ENCODE results near the gene AP1M2.

The AP1M2 gene

GRCh38 chr19:10615429-10616023 lies 28.4 kb upstream of the AP1M2 start:
- H3K79me1 ChIP-seq (ENCODE audit: low read length): peaks cover 11% of the 10 kb centered on the region
- peak overlapping the region; percentile 31 for H4K91ac ChIP-seq (ENCODE audit: low read depth, low read length)
- no peak overlapping the region for H2BK12ac ChIP-seq (ENCODE audit: low read length)
- H3K23ac ChIP-seq (ENCODE audit: low read length): no peak overlapping the region
- peaks cover 2 to 8% of the 10 kb centered on the region in 2 experiments for H3K36me3 ChIP-seq (ENCODE audit: control insufficient read depth in 1 of 2, insufficient read depth in 2 of 2, low read length in 2 of 2)
- H3K79me2 ChIP-seq (ENCODE audit: control insufficient read depth, insufficient read depth, low read length, poor library complexity): no peaks in the 10 kb centered on the region
- H4K8ac ChIP-seq (ENCODE audit: low read depth, low read length): no peak overlapping the region
- H2AK5ac ChIP-seq (ENCODE audit: low read length): no peak overlapping the region
- no peaks in the 10 kb centered on the region for H3K27me3 ChIP-seq (ENCODE audit: insufficient read depth, low read length)
- H2BK120ac ChIP-seq (ENCODE audit: insufficient read depth, low read length, poor library complexity): no peak overlapping the region
- WGBS (ENCODE audit: extremely low coverage, insufficient coverage, insufficient read length): no CpG with 5 or more reads among the region's 14 CpGs
- no peak overlapping the region for H3K14ac ChIP-seq (ENCODE audit: low read length)
- H3K4ac ChIP-seq (ENCODE audit: low read depth, low read length): no peak overlapping the region
- no peak overlapping the region for H3K4me2 ChIP-seq (ENCODE audit: low read length)
- H3K4me3 ChIP-seq (ENCODE audit: low read depth, low read length): no peak overlapping the region
- peaks cover 10 to 11% of the 10 kb centered on the region in 2 experiments for H3K4me1 ChIP-seq (ENCODE audit: control insufficient read depth in 1 of 2, insufficient read depth in 2 of 2, low read length in 2 of 2)
- no peak overlapping the region for H4K12ac ChIP-seq (ENCODE audit: low read depth, low read length)
- no peak overlapping the region for H2BK5ac ChIP-seq (ENCODE audit: low read depth, low read length, poor library complexity)
- H2AFZ ChIP-seq (ENCODE audit: insufficient read depth, low read length, poor library complexity): no peak overlapping the region
- no peak overlapping the region for H3K9ac ChIP-seq (ENCODE audit: low read length)
- H3K18ac ChIP-seq (ENCODE audit: low read length): no peak overlapping the region
- H3K9me3 ChIP-seq (ENCODE audit: insufficient read depth, low read depth, low read length): no peaks in the 10 kb centered on the region
- no peak overlapping the region for H3K27ac ChIP-seq (ENCODE audit: low read depth, low read length)
- DNase-seq: no peak

GRCh38 chr19:10612499-10613119 lies 25.5 kb upstream of the AP1M2 start:
- no CpG with 5 or more reads among the region's 15 CpGs for WGBS (ENCODE audit: extremely low coverage, insufficient coverage, insufficient read length)
- peaks cover 5% of the 10 kb centered on the region for H3K79me1 ChIP-seq (ENCODE audit: low read length)
- H2AK5ac ChIP-seq (ENCODE audit: low read length): no peak overlapping the region
- no peak overlapping the region for H2BK12ac ChIP-seq (ENCODE audit: low read length)
- H3K27me3 ChIP-seq (ENCODE audit: insufficient read depth, low read length): no peaks in the 10 kb centered on the region
- H4K8ac ChIP-seq (ENCODE audit: low read depth, low read length): no peak overlapping the region
- no peak overlapping the region for H3K18ac ChIP-seq (ENCODE audit: low read length)
- H3K9me3 ChIP-seq (ENCODE audit: insufficient read depth, low read depth, low read length): no peaks in the 10 kb centered on the region
- no peak overlapping the region for H3K23ac ChIP-seq (ENCODE audit: low read length)
- no peak overlapping the region for H3K14ac ChIP-seq (ENCODE audit: low read length)
- H4K91ac ChIP-seq (ENCODE audit: low read depth, low read length): no peak overlapping the region
- DNase-seq: no peak
- no peak overlapping the region for H2AFZ ChIP-seq (ENCODE audit: insufficient read depth, low read length, poor library complexity)
- peaks cover 6 to 7% of the 10 kb centered on the region in 2 experiments for H3K4me1 ChIP-seq (ENCODE audit: control insufficient read depth in 1 of 2, insufficient read depth in 2 of 2, low read length in 2 of 2)
- no peak overlapping the region for H4K12ac ChIP-seq (ENCODE audit: low read depth, low read length)
- H3K36me3 ChIP-seq (ENCODE audit: control insufficient read depth in 1 of 2, insufficient read depth in 2 of 2, low read length in 2 of 2): peaks cover 2 to 6% of the 10 kb centered on the region in 2 experiments
- H2BK120ac ChIP-seq (ENCODE audit: insufficient read depth, low read length, poor library complexity): no peak overlapping the region
- H2BK5ac ChIP-seq (ENCODE audit: low read depth, low read length, poor library complexity): no peak overlapping the region
- no peak overlapping the region for H3K27ac ChIP-seq (ENCODE audit: low read depth, low read length)
- H3K4me2 ChIP-seq (ENCODE audit: low read length): no peak overlapping the region
- H3K4ac ChIP-seq (ENCODE audit: low read depth, low read length): no peak overlapping the region
- no peak overlapping the region for H3K9ac ChIP-seq (ENCODE audit: low read length)
- H3K4me3 ChIP-seq (ENCODE audit: low read depth, low read length): no peak overlapping the region
- no peaks in the 10 kb centered on the region for H3K79me2 ChIP-seq (ENCODE audit: control insufficient read depth, insufficient read depth, low read length, poor library complexity)

- no peak for DNase-seq
- no peak overlapping the region for H2AFZ ChIP-seq (ENCODE audit: insufficient read depth, low read length, poor library complexity)
Measured at GRCh38 chr19:10611907-10612306, 24.8 kb upstream of the AP1M2 start.

GRCh38 chr19:10604460-10604980 lies 17.4 kb upstream of the AP1M2 start:
- peak overlapping the region; percentile 21 for H2AFZ ChIP-seq (ENCODE audit: insufficient read depth, low read length, poor library complexity)
- peak overlapping the region; percentile 20 for H4K91ac ChIP-seq (ENCODE audit: low read depth, low read length)
- H4K8ac ChIP-seq (ENCODE audit: low read depth, low read length): no peak overlapping the region
- H2BK12ac ChIP-seq (ENCODE audit: low read length): peak overlapping the region; percentile 6
- H3K18ac ChIP-seq (ENCODE audit: low read length): peak overlapping the region; percentile 54
- peak overlapping the region; percentile 68 for H2BK120ac ChIP-seq (ENCODE audit: insufficient read depth, low read length, poor library complexity)
- peaks cover 20 to 25% of the 10 kb centered on the region in 2 experiments for H3K4me1 ChIP-seq (ENCODE audit: control insufficient read depth in 1 of 2, insufficient read depth in 2 of 2, low read length in 2 of 2)
- H2AK5ac ChIP-seq (ENCODE audit: low read length): no peak overlapping the region
- H3K27me3 ChIP-seq (ENCODE audit: insufficient read depth, low read length): no peaks in the 10 kb centered on the region
- DNase-seq: peak in 1 of 2 donors; percentile 70
- no peak overlapping the region for H4K12ac ChIP-seq (ENCODE audit: low read depth, low read length)
- peak overlapping the region; percentile 18 for H2BK5ac ChIP-seq (ENCODE audit: low read depth, low read length, poor library complexity)
- WGBS (ENCODE audit: extremely low coverage, insufficient coverage, insufficient read length): no CpG with 5 or more reads among the region's 9 CpGs
- no peak overlapping the region for H3K23ac ChIP-seq (ENCODE audit: low read length)
- peaks cover 20% of the 10 kb centered on the region for H3K79me1 ChIP-seq (ENCODE audit: low read length)
- peak overlapping the region; percentile 6 for H3K14ac ChIP-seq (ENCODE audit: low read length)
- peak overlapping the region; percentile 24 for H3K4ac ChIP-seq (ENCODE audit: low read depth, low read length)
- H3K4me2 ChIP-seq (ENCODE audit: low read length): no peak overlapping the region
- H3K9me3 ChIP-seq (ENCODE audit: insufficient read depth, low read depth, low read length): no peaks in the 10 kb centered on the region
- H3K9ac ChIP-seq (ENCODE audit: low read length): no peak overlapping the region
- peak overlapping the region; percentile 41 for H3K27ac ChIP-seq (ENCODE audit: low read depth, low read length)
- peaks cover 9% of the 10 kb centered on the region for H3K79me2 ChIP-seq (ENCODE audit: control insufficient read depth, insufficient read depth, low read length, poor library complexity)
- H3K4me3 ChIP-seq (ENCODE audit: low read depth, low read length): no peak overlapping the region
- peaks cover 2 to 5% of the 10 kb centered on the region in 2 experiments for H3K36me3 ChIP-seq (ENCODE audit: control insufficient read depth in 1 of 2, insufficient read depth in 2 of 2, low read length in 2 of 2)

More at GRCh38 chr19:10611907-10612306, 24.8 kb upstream of the AP1M2 start:
- Histone ChIP-seq H3K4ac (ENCODE audit: low read depth, low read length) (no peak overlapping the region), H3K79me2 (ENCODE audit: control insufficient read depth, insufficient read depth, low read length, poor library complexity) (no peaks in the 10 kb centered on the region), H3K4me3 (ENCODE audit: low read depth, low read length) (no peak overlapping the region), H4K8ac (ENCODE audit: low read depth, low read length) (no peak overlapping the region), H3K27me3 (ENCODE audit: insufficient read depth, low read length) (no peaks in the 10 kb centered on the region), H4K91ac (ENCODE audit: low read depth, low read length) (no peak overlapping the region), H3K4me2 (ENCODE audit: low read length) (no peak overlapping the region), H4K12ac (ENCODE audit: low read depth, low read length) (no peak overlapping the region), H3K14ac (ENCODE audit: low read length) (no peak overlapping the region), H3K23ac (ENCODE audit: low read length) (no peak overlapping the region), H2BK120ac (ENCODE audit: insufficient read depth, low read length, poor library complexity) (no peak overlapping the region), H3K4me1 (ENCODE audit: control insufficient read depth in 1 of 2, insufficient read depth in 2 of 2, low read length in 2 of 2) (peaks cover 0 to 1% of the 10 kb centered on the region in 2 experiments), H3K36me3 (ENCODE audit: control insufficient read depth in 1 of 2, insufficient read depth in 2 of 2, low read length in 2 of 2) (peaks cover 4 to 6% of the 10 kb centered on the region in 2 experiments), H2BK12ac (ENCODE audit: low read length) (no peak overlapping the region), H3K79me1 (ENCODE audit: low read length) (no peaks in the 10 kb centered on the region), H2AK5ac (ENCODE audit: low read length) (no peak overlapping the region), H3K9ac (ENCODE audit: low read length) (no peak overlapping the region), H3K27ac (ENCODE audit: low read depth, low read length) (no peak overlapping the region), H3K9me3 (ENCODE audit: insufficient read depth, low read depth, low read length) (no peaks in the 10 kb centered on the region), H3K18ac (ENCODE audit: low read length) (no peak overlapping the region), H2BK5ac (ENCODE audit: low read depth, low read length, poor library complexity) (no peak overlapping the region)
- WGBS (ENCODE audit: extremely low coverage, insufficient coverage, insufficient read length): no CpG with 5 or more reads among the region's 5 CpGs
